GM18951 (cell line): ENCODE results near the gene BMP5.

Experiments
- POLR2A ChIP-seq: IDR thresholded peaks from 4 replicates; pipeline ENCODE4 v1.6.1; 2011; ENCODE audit warnings: mild to moderate bottlenecking; ENCODE audit not compliant: insufficient read length, insufficient read depth; ENCODE audit errors: extremely low read depth
- in situ Hi-C: fragments of 300-500 bp; cut with MboI; formaldehyde crosslinking; loops from one replicate; pipeline ENCODE4 v1.12.0; 2022; ENCODE audit warnings: low sequenced_read_pairs, mixed read lengths, inconsistent platforms; ENCODE audit not compliant: unreplicated experiment

BMP5 gene

GRCh38 chr6:55892749-55893357 lies 17.5 kb upstream of the BMP5 start:
- in situ Hi-C loops, result no loop called here
- TF ChIP-seq POLR2A, result no peak

GRCh38 chr6:55888917-55889316 lies 13.5 kb upstream of the BMP5 start:
- in situ Hi-C loops, result loop anchor here (10.0 kb wide), 1 partner anchor 274 kb away; no protein-coding TSS in a partner anchor
- TF ChIP-seq POLR2A, result no peak

GRCh38 chr6:55886185-55886836 lies 10.9 kb upstream of the BMP5 start:
- no peak for TF ChIP-seq POLR2A
- in situ Hi-C loops, result loop anchor here (10.0 kb wide), 1 partner anchor 272 kb away; no protein-coding TSS in a partner anchor

DNA sequence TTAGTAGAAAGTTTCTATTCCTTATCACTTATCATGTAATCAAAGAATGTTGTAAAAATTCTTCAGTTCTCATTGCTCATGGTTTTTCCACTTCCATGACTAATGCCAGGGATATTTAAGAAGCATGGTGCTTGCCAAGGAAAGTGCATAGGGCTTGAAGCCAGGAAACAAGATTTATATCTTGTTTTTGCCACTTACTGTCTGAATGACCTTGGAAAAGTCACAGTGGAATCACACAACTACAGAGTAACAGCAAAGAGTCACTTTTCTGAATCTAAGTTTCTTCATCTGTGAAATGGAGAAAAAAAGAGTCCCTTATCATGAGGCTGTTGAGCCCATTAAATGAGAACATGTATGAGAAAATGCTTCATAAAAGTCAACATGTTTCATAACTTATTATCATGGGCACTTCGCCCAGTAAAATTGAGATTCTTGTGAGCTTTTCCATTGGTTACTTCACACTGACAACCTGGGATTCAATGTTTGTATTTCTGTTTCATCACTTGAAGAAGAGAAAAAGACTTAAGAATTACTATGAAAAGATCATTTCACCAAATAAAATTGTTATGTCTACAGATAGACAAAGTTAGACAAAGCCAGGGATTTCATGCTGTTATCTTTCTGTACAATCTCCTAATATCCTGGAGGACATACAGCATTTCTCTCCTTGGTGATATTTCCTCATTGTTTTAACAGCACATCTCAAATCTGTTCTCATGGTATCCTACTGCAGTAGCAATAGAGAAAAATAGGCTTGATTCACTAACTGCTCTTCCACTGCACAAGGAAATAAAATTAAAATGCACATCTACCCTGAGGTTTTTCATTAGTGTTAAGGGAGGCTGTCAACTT lies 7.6 kb upstream of the BMP5 start:
- in situ Hi-C loops, result loop anchor here (10.0 kb wide), 1 partner anchor 268 kb away; no protein-coding TSS in a partner anchor
- TF ChIP-seq POLR2A, result no peak

- TF ChIP-seq POLR2A, result no peak
- in situ Hi-C loops, result no loop called here
Observed at GRCh38 chr6:55877283-55877682, 1.9 kb upstream of the BMP5 start.

DNA sequence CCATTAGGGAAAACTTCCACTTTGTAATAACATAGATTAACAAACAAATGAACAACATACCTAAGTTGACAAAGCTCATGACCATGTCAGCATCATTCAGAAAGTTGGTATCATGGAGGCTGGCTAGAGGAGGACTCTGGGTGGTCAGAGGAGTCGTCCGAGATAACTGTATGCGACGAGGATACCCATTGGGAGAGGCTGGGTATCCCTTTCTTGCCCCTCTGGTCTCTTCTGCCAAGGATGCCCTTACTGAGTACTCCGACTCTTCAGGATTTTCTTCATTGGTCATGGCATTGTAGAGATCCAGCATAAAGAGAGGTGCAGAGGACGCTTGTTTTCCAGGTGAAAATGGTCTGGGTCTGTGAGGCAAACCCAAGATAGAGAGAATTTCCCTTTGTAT lies 1.1 kb downstream of the BMP5 start:
- in situ Hi-C loops, result no loop called here
- no peak for TF ChIP-seq POLR2A

GRCh38 chr6:55872866-55873265 lies 2.5 kb downstream of the BMP5 start:
- TF ChIP-seq POLR2A, result no peak
- in situ Hi-C loops, result no loop called here

GRCh38 chr6:55870181-55870813 lies 5.1 kb downstream of the BMP5 start:
- TF ChIP-seq POLR2A, result no peak
- in situ Hi-C loops, result no loop called here

GRCh38 chr6:55869674-55870073 lies 5.7 kb downstream of the BMP5 start:
- TF ChIP-seq POLR2A, result no peak
- in situ Hi-C loops, result no loop called here

- no peak for TF ChIP-seq POLR2A
- in situ Hi-C loops, result no loop called here
Observed at GRCh38 chr6:55868771-55869479, 6.5 kb downstream of the BMP5 start.

- in situ Hi-C loops, result no loop called here
Observed at GRCh38 chr6:55868176-55868575, 7.2 kb downstream of the BMP5 start.

GRCh38 chr6:55866128-55866527 lies 9.3 kb downstream of the BMP5 start:
- in situ Hi-C loops, result no loop called here
- TF ChIP-seq POLR2A, result no peak

More at GRCh38 chr6:55868176-55868575, 7.2 kb downstream of the BMP5 start:
- TF ChIP-seq POLR2A, result no peak

- in situ Hi-C loops, result no loop called here
- no peak for TF ChIP-seq POLR2A
Observed at GRCh38 chr6:55853008-55854001, 22.1 kb downstream of the BMP5 start.
